Measurements from ENCODE around the gene DNAH5.

DNA sequence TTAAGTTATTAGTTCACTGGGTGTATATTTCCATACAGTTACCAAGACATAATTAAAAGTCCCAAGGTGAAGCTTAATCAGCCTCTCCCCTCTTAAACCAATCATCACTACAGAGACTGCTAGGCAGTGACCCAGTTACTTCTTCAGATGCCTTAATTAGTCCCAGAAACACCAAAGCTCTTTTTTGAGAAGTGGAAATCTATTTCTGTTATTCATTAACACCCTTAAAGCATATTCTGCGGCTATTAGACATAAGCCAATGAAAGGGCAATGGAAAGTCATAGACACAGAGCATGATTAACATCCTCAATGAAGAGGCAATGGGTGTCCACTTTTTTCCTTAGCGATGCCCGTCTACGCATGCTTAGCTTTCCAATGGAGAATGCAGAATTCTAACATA is 48.3 kb upstream of the DNAH5 start:
- no peak for TF ChIP-seq PKNOX1 (IDR thresholded peaks at IDR 0.05)
- no peak for TF ChIP-seq FOXK2 (IDR thresholded peaks at IDR 0.05)
- no peak for TF ChIP-seq SP1 (IDR thresholded peaks at IDR 0.05)
- no peak for TF ChIP-seq BHLHE40 (IDR thresholded peaks at IDR 0.05; ENCODE audit: borderline replicate concordance)
